Stimulated activated effector memory CD8-positive, alpha-beta T cell treated with anti-CD3 and anti-CD28 coated beads, Interleukin-12 subunit alpha, Interleukin-12 subunit beta, amount 100 ng/mL, for 72 hours (primary cell): ENCODE measurements around the gene TMEM38B.

Source experiments
- ATAC-seq: fragments of 150-1000 bp; cut with Tn5 transposase; 2 replicates; pipeline ENCODE4 v1.10.0; 2021
- DNase-seq, 2 donors: peaks; one replicate each; pipeline ENCODE4 v3.0.0; 2021 to 2022; ENCODE audit warnings: low spot score in 2 of 2
- H3K27ac Mint-ChIP-seq: one replicate; pipeline ENCODE4 v1.8.0; 2022; ENCODE audit warnings: mild to moderate bottlenecking, mixed read lengths
- H3K36me3 Mint-ChIP-seq: one replicate; pipeline ENCODE4 v1.8.0; 2022; ENCODE audit warnings: mild to moderate bottlenecking, mixed read lengths
- H3K4me1 Mint-ChIP-seq: one replicate; pipeline ENCODE4 v1.8.0; 2022; ENCODE audit warnings: mixed read lengths
- H3K4me3 Mint-ChIP-seq: one replicate; pipeline ENCODE4 v1.8.0; 2022; ENCODE audit warnings: mild to moderate bottlenecking, mixed read lengths
- H3K9me3 Mint-ChIP-seq: one replicate; pipeline ENCODE4 v1.8.0; 2022; ENCODE audit warnings: mixed read lengths

The TMEM38B gene

DNA sequence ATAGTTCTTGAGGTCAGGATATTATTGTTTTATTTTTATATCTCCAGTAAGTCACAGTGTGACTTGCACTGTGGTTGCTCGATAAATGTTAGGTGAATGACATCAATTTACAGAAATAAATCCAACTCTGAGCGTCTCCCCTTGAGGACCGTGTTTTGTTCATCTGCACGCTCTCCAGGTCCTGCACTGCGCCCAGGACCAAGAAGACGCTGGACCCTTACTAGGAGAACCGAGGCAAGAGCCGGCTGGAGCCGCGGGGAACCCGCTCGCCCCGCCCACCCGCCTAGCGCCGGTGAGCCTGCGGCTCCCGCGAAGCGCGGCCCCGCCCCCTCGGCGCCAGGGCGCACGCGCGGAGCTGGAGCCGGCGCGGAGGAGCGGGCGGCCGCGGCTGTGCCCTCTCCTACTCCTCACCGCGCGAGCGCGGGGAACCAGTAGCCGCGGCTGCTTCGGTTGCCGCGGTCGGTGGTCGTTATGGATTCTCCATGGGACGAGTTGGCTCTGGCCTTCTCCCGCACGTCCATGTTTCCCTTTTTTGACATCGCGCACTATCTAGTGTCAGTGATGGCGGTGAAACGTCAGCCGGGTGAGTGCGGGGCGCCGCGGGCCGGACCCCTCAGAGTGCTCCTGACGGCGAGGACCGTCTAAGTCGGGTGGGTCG, at the start of gene TMEM38B:
Gene TMEM38B (plus strand): TSS at position 352 of the 658 bp plus-strand sequence. CDS start 120 bp downstream, at position 472.
- no peaks in the 10 kb centered on the region for H3K9me3 Mint-ChIP-seq
- ATAC-seq (peak; percentile 90), DNase-seq (peak; percentile 82 to 87)
- H3K4me1 Mint-ChIP-seq: peaks cover 17% of the 10 kb centered on the region
- H3K4me3 Mint-ChIP-seq: peak within 1 kb of the TSS; percentile 61
- no peaks in the 10 kb centered on the region for H3K36me3 Mint-ChIP-seq
- H3K27ac Mint-ChIP-seq: no peak within 1 kb of the TSS

DNA sequence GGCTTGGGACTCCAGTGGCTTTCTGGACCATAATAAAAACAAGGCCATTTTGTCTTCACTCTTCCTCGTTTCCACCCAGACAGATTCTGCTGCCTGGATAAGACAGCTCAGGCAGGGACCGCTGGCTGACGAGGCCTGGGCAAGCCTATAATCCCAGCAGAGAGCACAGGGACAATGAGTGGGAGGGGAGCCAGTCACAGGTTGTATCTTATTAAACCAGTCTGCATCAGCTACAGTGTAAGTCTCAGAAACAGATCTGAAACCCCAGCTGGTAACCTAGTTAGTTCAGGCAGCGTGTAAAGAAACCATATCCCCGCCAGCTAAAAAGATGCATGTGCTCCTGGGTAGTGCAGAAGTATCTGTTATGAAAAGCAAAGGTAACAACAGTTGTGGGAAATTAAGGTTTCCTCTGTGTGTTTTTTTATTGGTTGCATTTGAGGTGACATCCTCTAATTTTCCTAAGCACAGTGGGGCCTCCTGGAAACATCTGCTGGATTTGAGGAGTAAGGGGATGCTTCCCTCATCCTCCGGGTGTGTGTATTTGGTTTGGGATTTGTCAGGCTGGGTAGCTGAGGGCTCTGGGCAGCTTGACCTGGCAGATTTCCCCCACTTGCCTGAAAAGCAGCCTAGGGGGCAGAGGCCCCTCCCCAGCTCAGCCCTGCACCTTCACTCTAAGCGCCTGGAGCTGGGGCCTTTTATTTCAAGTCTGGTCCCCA, 47.3 kb upstream of the TMEM38B start:
- no peak overlapping the region for H3K27ac Mint-ChIP-seq
- DNase-seq (no peak), ATAC-seq (no peak)
- H3K4me3 Mint-ChIP-seq: no peak overlapping the region
- no peaks in the 10 kb centered on the region for H3K9me3 Mint-ChIP-seq
- H3K4me1 Mint-ChIP-seq: no peaks in the 10 kb centered on the region
- no peaks in the 10 kb centered on the region for H3K36me3 Mint-ChIP-seq

DNA sequence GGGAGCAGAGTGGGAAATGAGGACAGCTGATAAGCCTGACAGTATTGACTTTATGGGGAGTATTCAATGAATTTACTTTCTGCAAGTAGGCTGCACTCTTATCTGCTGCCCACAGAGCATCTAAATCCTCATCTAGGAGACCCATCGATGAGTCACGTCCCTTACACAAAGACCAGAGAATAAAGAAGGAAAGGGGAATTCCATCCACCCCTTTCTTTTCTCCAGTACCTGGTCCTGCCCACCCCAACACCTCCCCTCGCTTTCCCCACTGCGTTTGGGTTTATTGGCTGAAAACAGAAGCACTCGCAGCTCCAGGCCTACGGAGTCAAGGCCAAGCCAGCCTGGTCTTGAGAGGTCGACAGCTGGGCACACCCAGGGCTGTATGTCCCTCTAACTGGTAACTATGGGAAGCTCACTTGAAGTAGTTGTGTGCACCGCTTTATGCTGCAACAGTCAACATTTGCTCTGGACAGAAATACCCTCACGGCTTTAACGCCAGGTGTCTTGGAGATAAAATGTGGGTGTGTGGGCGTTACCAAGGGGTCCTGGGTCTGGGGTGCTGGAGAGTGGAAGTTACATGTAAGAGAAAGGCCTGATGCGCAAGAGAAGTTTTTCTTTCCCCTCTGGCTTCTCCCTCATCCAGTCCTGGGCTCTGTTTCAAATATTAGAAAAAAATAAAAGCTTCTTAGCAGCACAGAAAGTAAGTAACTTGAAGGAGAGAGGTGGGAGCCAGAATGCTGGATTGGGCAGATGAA, 46.6 kb upstream of the TMEM38B start:
- DNase-seq (no peak), ATAC-seq (no peak)
- Mint-ChIP-seq H3K36me3 (no peaks in the 10 kb centered on the region), H3K4me3 (no peak overlapping the region), H3K4me1 (no peaks in the 10 kb centered on the region), H3K9me3 (no peaks in the 10 kb centered on the region), H3K27ac (no peak overlapping the region)

GRCh38 chr9:105651806-105652205, 42.5 kb upstream of the TMEM38B start:
- no peak for DNase-seq
- Mint-ChIP-seq H3K4me3 (no peak overlapping the region), H3K36me3 (no peaks in the 10 kb centered on the region), H3K27ac (no peak overlapping the region), H3K9me3 (no peaks in the 10 kb centered on the region), H3K4me1 (peaks cover 6% of the 10 kb centered on the region)
- no peak for ATAC-seq

DNA sequence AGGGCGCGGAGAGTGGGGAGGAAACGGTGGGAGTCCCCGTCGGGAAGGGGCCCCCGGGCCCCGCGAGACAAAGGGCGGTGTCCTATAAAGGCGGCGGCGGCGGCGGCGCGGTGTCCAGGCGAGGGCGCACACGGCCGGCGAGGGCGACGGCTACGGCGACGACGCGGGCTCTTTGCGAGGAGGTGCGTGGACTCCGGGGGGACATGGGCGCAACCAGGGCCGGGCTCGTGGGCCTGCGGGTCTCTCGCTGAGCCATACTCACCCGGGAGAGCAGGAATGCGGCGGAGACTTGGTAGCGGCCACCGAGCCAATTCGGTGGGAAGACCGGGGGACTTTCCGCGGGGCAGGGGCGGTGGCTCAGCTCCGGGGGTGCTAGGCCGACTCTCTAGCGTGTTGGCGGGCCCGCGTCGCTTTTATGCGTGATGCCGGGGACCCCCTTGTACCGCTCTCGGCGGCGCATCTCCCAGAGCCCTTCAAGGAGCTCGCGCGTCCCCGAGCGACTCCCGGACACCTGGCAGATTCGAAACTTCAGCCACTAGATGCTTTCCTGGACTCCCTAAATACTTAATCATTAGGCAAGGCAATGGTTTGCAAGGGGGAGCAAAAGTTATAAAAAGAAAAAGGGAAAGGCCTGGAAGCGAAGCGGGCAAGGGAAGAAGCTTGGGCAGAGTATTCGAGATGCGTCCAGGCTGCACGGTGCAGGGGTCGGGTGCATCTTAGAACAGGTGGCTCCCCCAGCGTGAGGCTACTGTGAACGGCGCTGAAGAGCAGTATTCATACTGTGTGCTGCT, 38.0 kb upstream of the TMEM38B start:
- Mint-ChIP-seq H3K4me1 (peaks cover 9% of the 10 kb centered on the region), H3K36me3 (no peaks in the 10 kb centered on the region), H3K27ac (no peak overlapping the region), H3K4me3 (peak overlapping the region; percentile 61), H3K9me3 (no peaks in the 10 kb centered on the region)
- peak; percentile 61 for ATAC-seq
- DNase-seq: no peak

DNA sequence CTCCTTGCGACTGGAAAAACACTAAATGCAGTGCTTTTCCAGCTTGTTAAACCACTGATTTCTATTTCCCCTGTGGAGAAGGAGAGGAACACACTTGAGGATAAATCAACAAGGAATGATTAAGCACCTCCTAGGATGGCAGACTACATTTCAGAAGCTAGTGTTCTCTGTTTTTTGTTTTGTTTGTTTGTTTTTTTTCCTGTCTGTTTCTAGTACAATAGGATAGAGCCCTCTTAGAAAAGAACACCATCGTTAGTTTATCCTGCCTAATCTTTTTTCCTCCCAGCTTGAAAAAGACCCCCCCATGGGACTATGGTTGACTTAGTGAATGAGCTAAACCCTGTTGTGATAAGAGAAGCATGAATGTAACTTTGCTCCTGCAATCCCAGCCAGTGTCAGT, 36.0 kb upstream of the TMEM38B start:
- ATAC-seq (no peak), DNase-seq (no peak)
- H3K27ac Mint-ChIP-seq: no peak overlapping the region
- H3K9me3 Mint-ChIP-seq: no peaks in the 10 kb centered on the region
- no peaks in the 10 kb centered on the region for H3K36me3 Mint-ChIP-seq
- H3K4me3 Mint-ChIP-seq: no peak overlapping the region
- peaks cover 9% of the 10 kb centered on the region for H3K4me1 Mint-ChIP-seq

- Mint-ChIP-seq H3K36me3 (no peaks in the 10 kb centered on the region), H3K9me3 (no peaks in the 10 kb centered on the region), H3K4me3 (no peak overlapping the region), H3K4me1 (peaks cover 9% of the 10 kb centered on the region), H3K27ac (no peak overlapping the region)
- ATAC-seq (no peak), DNase-seq (no peak)
Measured at GRCh38 chr9:105661011-105661410, 33.3 kb upstream of the TMEM38B start.

DNA sequence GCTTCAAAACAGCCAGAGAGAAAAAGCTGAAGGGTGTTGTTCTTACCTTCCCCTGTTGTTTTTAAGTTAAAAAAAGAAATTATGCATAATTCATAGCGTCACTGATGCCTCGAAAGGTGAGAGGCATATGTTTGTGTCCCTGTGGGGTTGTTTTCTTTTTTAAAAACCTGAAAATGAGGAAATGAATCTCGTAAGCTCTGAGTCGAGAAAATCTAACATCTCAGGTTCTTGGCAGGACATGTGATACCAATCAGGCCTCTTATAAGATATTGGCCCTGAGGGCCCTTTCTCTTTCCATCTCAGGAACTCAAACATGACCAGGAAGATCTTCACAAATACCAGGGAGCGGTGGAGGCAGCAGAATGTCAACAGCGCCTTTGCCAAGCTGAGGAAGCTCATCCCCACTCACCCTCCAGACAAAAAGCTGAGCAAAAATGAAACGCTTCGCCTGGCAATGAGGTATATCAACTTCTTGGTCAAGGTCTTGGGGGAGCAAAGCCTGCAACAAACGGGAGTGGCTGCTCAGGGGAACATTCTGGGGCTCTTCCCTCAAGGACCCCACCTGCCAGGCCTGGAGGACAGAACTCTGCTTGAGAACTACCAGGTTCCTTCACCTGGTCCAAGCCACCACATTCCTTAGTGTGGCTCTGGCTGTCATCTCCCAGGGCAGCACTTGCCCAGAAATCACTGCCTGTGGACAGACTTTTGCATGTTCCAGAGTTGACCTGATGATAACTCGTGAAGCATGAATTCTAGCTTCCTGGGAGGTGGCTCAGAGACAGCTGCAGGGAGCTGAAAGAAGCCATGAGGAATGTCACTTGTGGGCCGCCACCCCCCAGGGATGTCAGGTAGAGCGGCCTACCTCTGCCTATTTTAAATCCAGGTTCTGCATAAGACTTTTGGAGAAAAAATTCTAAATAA, 31.9 kb upstream of the TMEM38B start, which contains the start of gene TAL2:
Gene TAL2 (plus strand): TSS at position 274 of the 921 bp plus-strand sequence. CDS start 40 bp downstream, at position 314.
- H3K36me3 Mint-ChIP-seq: no peaks in the 10 kb centered on the region
- ATAC-seq: no peak
- H3K9me3 Mint-ChIP-seq: no peaks in the 10 kb centered on the region
- DNase-seq: no peak
- H3K4me3 Mint-ChIP-seq: no peak within 1 kb of the TSS
- no peaks in the 10 kb centered on the region for H3K4me1 Mint-ChIP-seq
- H3K27ac Mint-ChIP-seq: no peak within 1 kb of the TSS

DNA sequence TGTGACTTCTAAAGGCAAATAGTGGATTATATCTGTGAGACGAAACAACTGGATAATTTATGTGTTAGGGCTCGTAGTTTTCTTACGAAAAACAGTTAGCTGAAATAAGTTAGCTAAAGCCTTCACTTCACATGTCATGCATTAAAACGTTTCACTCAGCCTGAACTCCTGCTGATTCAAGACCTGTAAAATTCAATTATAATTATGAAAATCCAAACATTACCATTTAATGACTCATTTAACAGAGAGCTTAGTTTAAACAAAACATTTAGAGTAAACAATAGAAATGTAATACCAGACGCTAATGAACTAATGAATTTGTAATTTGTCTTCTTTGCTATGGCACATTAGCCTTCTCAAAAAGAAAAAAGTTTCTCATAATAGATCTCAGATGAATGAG, 30.4 kb upstream of the TMEM38B start:
- ATAC-seq (no peak), DNase-seq (no peak)
- H3K4me3 Mint-ChIP-seq: no peak overlapping the region
- no peaks in the 10 kb centered on the region for H3K4me1 Mint-ChIP-seq
- H3K27ac Mint-ChIP-seq: no peak overlapping the region
- no peaks in the 10 kb centered on the region for H3K9me3 Mint-ChIP-seq
- no peaks in the 10 kb centered on the region for H3K36me3 Mint-ChIP-seq

DNA sequence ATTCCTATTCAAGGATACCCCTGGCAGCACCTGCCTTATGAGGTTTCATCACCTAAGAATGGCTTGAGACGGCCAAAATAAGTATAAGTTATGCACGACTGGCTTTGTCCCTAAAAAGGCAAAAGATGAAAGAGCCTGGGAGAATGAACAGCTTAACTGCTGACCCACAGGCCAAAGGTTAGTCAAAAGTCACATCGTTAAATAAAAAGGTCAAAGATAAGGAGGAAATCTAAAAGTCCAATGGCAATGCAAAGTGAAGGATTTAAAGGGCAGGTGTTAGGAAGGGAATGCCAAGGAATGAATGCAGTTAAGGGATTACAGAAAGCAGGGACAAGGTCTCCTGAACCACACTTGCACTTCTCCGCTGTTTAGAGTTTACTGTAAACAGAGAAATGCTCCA, 26.5 kb upstream of the TMEM38B start:
- H3K36me3 Mint-ChIP-seq: no peaks in the 10 kb centered on the region

DNA sequence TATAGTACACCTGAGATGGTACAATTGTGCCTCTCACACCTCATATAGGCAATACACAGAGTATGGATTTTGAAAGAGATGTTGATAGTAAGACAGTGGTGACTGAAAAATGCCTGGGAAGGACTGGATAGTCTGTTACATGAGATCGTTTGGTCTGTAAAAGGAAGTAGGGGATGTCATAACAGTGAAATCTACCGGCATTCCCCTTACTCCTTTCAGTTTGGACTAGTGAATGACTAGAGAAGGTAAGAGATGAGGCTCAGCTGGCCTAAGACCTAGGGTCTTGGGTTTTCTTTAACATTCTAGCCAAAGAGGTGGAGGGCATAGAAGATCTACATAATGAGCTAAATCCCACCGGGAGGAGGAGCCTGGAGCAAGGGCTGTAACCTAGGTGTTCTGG, 24.0 kb upstream of the TMEM38B start:
- DNase-seq: no peak
- Mint-ChIP-seq H3K4me1 (no peaks in the 10 kb centered on the region), H3K36me3 (no peaks in the 10 kb centered on the region), H3K9me3 (no peaks in the 10 kb centered on the region), H3K27ac (no peak overlapping the region), H3K4me3 (no peak overlapping the region)
- ATAC-seq: no peak

More for the DNA sequence above, 26.5 kb upstream of the TMEM38B start:
- ATAC-seq (no peak), DNase-seq (no peak)
- Mint-ChIP-seq H3K4me1 (no peaks in the 10 kb centered on the region), H3K27ac (no peak overlapping the region), H3K4me3 (no peak overlapping the region), H3K9me3 (no peaks in the 10 kb centered on the region)

GRCh38 chr9:105670775-105671174, 23.6 kb upstream of the TMEM38B start:
- Mint-ChIP-seq H3K9me3 (no peaks in the 10 kb centered on the region), H3K4me3 (no peak overlapping the region), H3K36me3 (no peaks in the 10 kb centered on the region), H3K27ac (no peak overlapping the region), H3K4me1 (no peaks in the 10 kb centered on the region)
- DNase-seq (no peak), ATAC-seq (no peak)

GRCh38 chr9:105672711-105673234, 21.6 kb upstream of the TMEM38B start:
- ATAC-seq (no peak), DNase-seq (no peak)
- no peak overlapping the region for H3K27ac Mint-ChIP-seq
- no peak overlapping the region for H3K4me3 Mint-ChIP-seq
- no peaks in the 10 kb centered on the region for H3K4me1 Mint-ChIP-seq
- no peaks in the 10 kb centered on the region for H3K9me3 Mint-ChIP-seq
- H3K36me3 Mint-ChIP-seq: no peaks in the 10 kb centered on the region

DNA sequence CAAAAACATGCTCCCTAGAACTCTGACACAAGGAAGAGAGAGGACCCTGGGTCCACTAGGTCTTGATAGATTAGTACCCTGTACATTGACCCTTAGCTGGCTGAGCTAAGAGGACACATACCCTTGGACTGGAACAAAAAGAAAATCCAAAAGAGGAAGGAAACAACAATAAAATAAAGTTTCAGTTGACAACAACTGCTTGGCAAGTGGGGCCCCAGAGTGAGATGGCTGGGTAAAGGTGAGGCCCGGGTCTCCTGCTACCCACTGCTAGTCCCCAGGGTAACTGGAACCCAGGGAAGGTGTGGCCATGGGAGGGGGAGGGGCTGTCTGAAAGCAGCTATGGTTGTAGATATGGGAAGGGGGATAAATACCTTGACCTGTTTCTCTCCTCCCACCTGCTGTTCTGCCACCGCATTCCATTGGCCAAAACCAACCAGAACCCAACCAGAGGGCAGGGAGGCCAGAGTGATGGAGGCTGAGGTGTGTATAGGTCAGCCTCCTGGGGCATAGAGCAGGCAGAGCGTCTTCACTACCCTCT, 20.4 kb upstream of the TMEM38B start:
- H3K27ac Mint-ChIP-seq: no peak overlapping the region
- H3K4me3 Mint-ChIP-seq: no peak overlapping the region
- H3K36me3 Mint-ChIP-seq: no peaks in the 10 kb centered on the region
- H3K4me1 Mint-ChIP-seq: no peaks in the 10 kb centered on the region
- DNase-seq (no peak), ATAC-seq (no peak)
- no peaks in the 10 kb centered on the region for H3K9me3 Mint-ChIP-seq
